ENCODE results near the gene SLC8A1. TPM values are rescaled to one million over a fixed set of nuclear protein-coding genes. Genes with fewer than 3 reads are reported as not detected.

SLC8A1 gene
- total and polyA plus RNA-seq, 11 donors: 61.9 to 1,521 (median 827) TPM

DNA sequence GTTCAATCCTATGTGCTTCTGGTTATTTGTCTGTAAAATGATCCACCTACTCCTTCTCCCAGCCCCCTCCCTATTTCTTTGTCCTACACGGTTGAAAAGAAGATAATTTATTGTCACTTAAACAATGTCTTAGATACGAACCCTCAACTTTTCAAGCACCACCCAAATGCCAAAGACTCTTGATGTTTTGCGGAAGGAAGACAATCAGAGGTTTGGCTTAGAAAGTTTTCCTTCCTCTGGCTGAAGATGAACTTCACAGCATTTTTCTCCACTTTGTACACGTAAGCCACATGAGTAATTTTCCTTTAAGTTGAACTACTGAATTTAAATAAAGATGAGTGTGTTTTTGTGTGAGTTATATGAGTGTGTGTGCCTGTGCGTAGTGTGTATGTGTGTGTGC, 25.5 kb upstream of the SLC8A1 start:
- WGBS, 4 donors: 36 to 50% (median 40%) methylated on average over 5 of the region's 5 CpGs
- H3K9me3 ChIP-seq: no peaks in the 10 kb centered on the region

DNA sequence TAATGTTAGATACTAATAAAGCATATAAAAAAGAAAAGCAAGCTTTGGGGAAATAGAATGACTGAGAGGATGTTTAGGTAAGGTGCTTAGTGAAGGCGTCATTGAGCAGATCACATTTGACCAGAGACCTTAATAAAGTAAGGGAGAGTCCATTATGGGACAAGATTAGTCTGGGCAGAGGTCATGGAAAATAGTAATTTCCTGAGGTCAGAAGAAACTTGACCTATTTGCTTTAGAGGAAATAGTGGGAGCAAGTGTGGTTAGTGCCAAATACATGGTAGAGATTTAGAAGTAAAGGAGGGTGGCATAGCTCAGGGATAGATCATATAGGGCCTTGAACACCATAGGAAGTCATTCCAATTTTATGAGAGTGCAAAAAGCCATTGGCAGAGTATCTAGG, 24.5 kb upstream of the SLC8A1 start:
- H3K27ac ChIP-seq: peak overlapping the region in 3 of 12 donors; percentile 32 to 79 (median 36)
- DNase-seq: no peak
- intact Hi-C loops (cut with DNase I): no loop called here
- H3K4me1 ChIP-seq: peaks cover 0 to 76% (median 28%) of the 10 kb centered on the region in 12 donors
- WGBS, 4 donors: 33 to 61% (median 52%) methylated on average over 1 of the region's 1 CpG
- ATAC-seq: no peak
- TF ChIP-seq POLR2A (IDR thresholded peaks at IDR 0.05): no peak
- TF ChIP-seq, protein P1, sequence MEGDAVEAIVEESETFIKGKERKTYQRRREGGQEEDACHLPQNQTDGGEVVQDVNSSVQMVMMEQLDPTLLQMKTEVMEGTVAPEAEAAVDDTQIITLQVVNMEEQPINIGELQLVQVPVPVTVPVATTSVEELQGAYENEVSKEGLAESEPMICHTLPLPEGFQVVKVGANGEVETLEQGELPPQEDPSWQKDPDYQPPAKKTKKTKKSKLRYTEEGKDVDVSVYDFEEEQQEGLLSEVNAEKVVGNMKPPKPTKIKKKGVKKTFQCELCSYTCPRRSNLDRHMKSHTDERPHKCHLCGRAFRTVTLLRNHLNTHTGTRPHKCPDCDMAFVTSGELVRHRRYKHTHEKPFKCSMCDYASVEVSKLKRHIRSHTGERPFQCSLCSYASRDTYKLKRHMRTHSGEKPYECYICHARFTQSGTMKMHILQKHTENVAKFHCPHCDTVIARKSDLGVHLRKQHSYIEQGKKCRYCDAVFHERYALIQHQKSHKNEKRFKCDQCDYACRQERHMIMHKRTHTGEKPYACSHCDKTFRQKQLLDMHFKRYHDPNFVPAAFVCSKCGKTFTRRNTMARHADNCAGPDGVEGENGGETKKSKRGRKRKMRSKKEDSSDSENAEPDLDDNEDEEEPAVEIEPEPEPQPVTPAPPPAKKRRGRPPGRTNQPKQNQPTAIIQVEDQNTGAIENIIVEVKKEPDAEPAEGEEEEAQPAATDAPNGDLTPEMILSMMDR (IDR thresholded peaks at IDR 0.05): no peak
- no peaks in the 10 kb centered on the region for H3K36me3 ChIP-seq
- no peaks in the 10 kb centered on the region for H3K9me3 ChIP-seq
- no peak overlapping the region for H3K4me3 ChIP-seq
- H3K27me3 ChIP-seq: no peaks in the 10 kb centered on the region

More for the DNA sequence above, 25.5 kb upstream of the SLC8A1 start:
- H3K27ac ChIP-seq: peak overlapping the region in 5 of 12 donors; percentile 11 to 79 (median 31)
- H3K4me1 ChIP-seq: peaks cover 0 to 79% (median 32%) of the 10 kb centered on the region in 12 donors
- ATAC-seq: peak in 1 of 4 donors; percentile 7
- intact Hi-C loops (cut with DNase I): no loop called here
- no peak for DNase-seq
- no peak for TF ChIP-seq POLR2A (IDR thresholded peaks at IDR 0.05)
- TF ChIP-seq, protein P1 (IDR thresholded peaks at IDR 0.05): no peak
- H3K36me3 ChIP-seq: no peaks in the 10 kb centered on the region
- H3K27me3 ChIP-seq: no peaks in the 10 kb centered on the region
- no peak overlapping the region for H3K4me3 ChIP-seq

DNA sequence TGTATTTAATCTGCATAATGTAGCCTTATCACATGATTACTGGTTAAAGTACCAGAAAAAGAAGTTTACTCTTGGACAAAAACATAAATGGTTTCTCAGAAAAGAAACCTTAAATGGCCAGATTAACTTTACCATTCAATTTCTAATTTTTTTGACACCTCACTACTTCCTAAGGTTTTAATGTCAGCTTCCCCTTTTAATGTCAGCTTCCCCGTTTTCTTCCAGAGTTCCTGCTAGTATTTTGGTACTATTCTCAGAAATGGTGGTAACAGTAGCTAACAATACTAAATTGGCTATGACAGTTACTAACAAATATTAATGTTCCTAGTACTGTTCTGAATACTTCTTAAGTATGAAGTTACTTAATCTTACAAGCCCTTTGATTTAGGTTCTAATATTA, 22.4 kb upstream of the SLC8A1 start:
- Histone ChIP-seq H3K4me1 (peaks cover 0 to 71% (median 27%) of the 10 kb centered on the region in 12 donors), H3K36me3 (no peaks in the 10 kb centered on the region), H3K27me3 (no peaks in the 10 kb centered on the region), H3K9me3 (no peaks in the 10 kb centered on the region), H3K4me3 (no peak overlapping the region), H3K27ac (peak overlapping the region in 1 of 12 donors; percentile 85)
- ATAC-seq: peak in 1 of 4 donors; percentile 27
- no peak for TF ChIP-seq POLR2A (IDR thresholded peaks at IDR 0.05)
- TF ChIP-seq, protein P1 (IDR thresholded peaks at IDR 0.05): no peak
- intact Hi-C loops (cut with DNase I): no loop called here
- 38 to 51% (median 45%) methylated on average over 1 of the region's 1 CpG for WGBS, 4 donors
- DNase-seq: no peak

DNA sequence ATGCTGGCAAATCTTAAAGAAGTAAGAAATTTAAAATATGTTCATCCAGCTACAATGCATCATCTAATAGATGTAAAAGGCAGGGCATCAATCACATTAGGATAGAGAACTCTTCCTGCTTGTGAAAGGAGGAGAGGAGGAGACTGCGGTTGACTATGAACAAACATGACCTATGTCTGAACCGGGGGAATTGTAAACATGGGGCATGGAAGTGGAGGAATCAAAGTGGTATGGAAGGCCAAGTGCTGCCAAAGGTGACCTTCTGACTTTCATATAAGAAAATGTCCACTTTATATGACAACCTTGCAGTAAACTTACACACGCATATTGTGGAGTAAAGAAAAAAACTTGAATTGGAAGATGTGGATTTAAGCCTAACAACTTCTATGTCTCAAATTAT, 20.0 kb upstream of the SLC8A1 start:
- H3K36me3 ChIP-seq: peaks cover 0 to 6% (median 0%) of the 10 kb centered on the region in 9 donors
- DNase-seq: no peak
- TF ChIP-seq POLR2A (IDR thresholded peaks at IDR 0.05): no peak
- TF ChIP-seq, protein P1 (IDR thresholded peaks at IDR 0.05): no peak
- H3K27me3 ChIP-seq: no peaks in the 10 kb centered on the region
- H3K4me1 ChIP-seq: peaks cover 0 to 51% (median 14%) of the 10 kb centered on the region in 12 donors
- WGBS, 4 donors: 52 to 66% (median 61%) methylated on average over 3 of the region's 3 CpGs
- ATAC-seq: no peak
- H3K4me3 ChIP-seq: no peak overlapping the region
- peak overlapping the region in 1 of 12 donors; percentile 83 for H3K27ac ChIP-seq
- H3K9me3 ChIP-seq: no peaks in the 10 kb centered on the region
- intact Hi-C loops (cut with DNase I): no loop called here
